Daoy (cell line): ENCODE data around the gene RTN4. TPM values are rescaled to one million over a fixed set of nuclear protein-coding genes. Genes with fewer than 3 reads are reported as not detected.
A peak's percentile ranks its signal among the peaks of the same experiment; 100 is the strongest.
"Not testable (repeated sequence)": the region's sequence is repeated elsewhere in the genome, so short reads cannot be mapped to it uniquely, and the experiment has no call there.

ENCODE experiments used
- DNase-seq: peaks from one replicate; pipeline ENCODE4 v3.0.0-alpha.2; 2015; ENCODE audit warnings: low read depth
- total RNA-seq: library from RNA; depleted of rRNA; stranded (reverse); fragments of >200 nt; shearing (Covaris generic); gene quantifications from 2 replicates; pipeline ENCODE4 v1.2.3, GENCODE V29; 2014

Gene RTN4
- total RNA-seq, 1 experiment from 2014 or later: 137 TPM

- DNase-seq: no peak
Observed at GRCh38 chr2:55063713-55064323, 13.6 kb upstream of the RTN4 start.

- DNase-seq: no peak
Observed at GRCh38 chr2:55063226-55063625, 13.0 kb upstream of the RTN4 start.

GRCh38 chr2:55062754-55063153 is 12.5 kb upstream of the RTN4 start:
- no peak for DNase-seq

- DNase-seq: no peak
Observed at GRCh38 chr2:55061523-55062344, 11.5 kb upstream of the RTN4 start.

- no peak for DNase-seq
Observed at GRCh38 chr2:55059793-55060192, 9.5 kb upstream of the RTN4 start.

- no peak for DNase-seq
Observed at GRCh38 chr2:55057474-55057873, 7.2 kb upstream of the RTN4 start.

GRCh38 chr2:55056024-55056521 is 5.8 kb upstream of the RTN4 start:
- peak; percentile 14 for DNase-seq

- DNase-seq: no peak
Observed at GRCh38 chr2:55054106-55054875, 4.0 kb upstream of the RTN4 start.

GRCh38 chr2:55053225-55053624 is 3.0 kb upstream of the RTN4 start:
- not testable (repeated sequence) for DNase-seq

- no peak for DNase-seq
Observed at GRCh38 chr2:55052129-55053061, 2.1 kb upstream of the RTN4 start.

GRCh38 chr2:55051026-55051866 is 995 bp upstream of the RTN4 start:
- DNase-seq: peak; percentile 96

- DNase-seq: no peak
Observed at GRCh38 chr2:55049821-55050099, 491 bp downstream of the RTN4 start.

- DNase-seq: peak; percentile 78
Observed at GRCh38 chr2:55049043-55049820, 1.0 kb downstream of the RTN4 start.

GRCh38 chr2:55048508-55049042 is 1.7 kb downstream of the RTN4 start:
- peak; percentile 39 for DNase-seq

GRCh38 chr2:55047677-55048299 is 2.5 kb downstream of the RTN4 start:
- DNase-seq: peak; percentile 18

- no peak for DNase-seq
Observed at GRCh38 chr2:55045780-55046179, 4.5 kb downstream of the RTN4 start.

GRCh38 chr2:55043841-55044240 is 6.4 kb downstream of the RTN4 start:
- no peak for DNase-seq

- DNase-seq: no peak
Observed at GRCh38 chr2:55038428-55038827, 11.8 kb downstream of the RTN4 start.

- DNase-seq: no peak
Observed at GRCh38 chr2:55035716-55036115, 14.5 kb downstream of the RTN4 start.
